SKM-1 (cell line): Measurements from ENCODE around the gene UBE2O.

Experiments
- DNase-seq: peaks from one replicate; lab custom pipeline; 2025; ENCODE audit not compliant: unreplicated experiment; lab: John Stamatoyannopoulos, UW

The UBE2O gene

GRCh38 chr17:76485569-76485968 is 32.6 kb upstream of the UBE2O start:
- no peak for DNase-seq

- no peak for DNase-seq
These were observed 31.3 kb upstream of the UBE2O start for GRCh38 chr17:76484228-76484725.

GRCh38 chr17:76481071-76481655 is 28.2 kb upstream of the UBE2O start:
- DNase-seq = no peak

- DNase-seq = no peak
These were observed 27.7 kb upstream of the UBE2O start for GRCh38 chr17:76480632-76481031.

GRCh38 chr17:76479515-76480060 is 26.6 kb upstream of the UBE2O start:
- DNase-seq = no peak

- DNase-seq = no peak
These were observed 26.0 kb upstream of the UBE2O start for GRCh38 chr17:76478730-76479514.

GRCh38 chr17:76478097-76478496 is 25.1 kb upstream of the UBE2O start:
- DNase-seq = no peak

- no peak for DNase-seq
These were observed 24.6 kb upstream of the UBE2O start for GRCh38 chr17:76477576-76477975.

- no peak for DNase-seq
These were observed 23.8 kb upstream of the UBE2O start for GRCh38 chr17:76476736-76477135.

- DNase-seq = no peak
These were observed 22.4 kb upstream of the UBE2O start for GRCh38 chr17:76475302-76475701.

GRCh38 chr17:76474894-76475293 is 21.9 kb upstream of the UBE2O start:
- DNase-seq = no peak

- no peak for DNase-seq
These were observed 21.3 kb upstream of the UBE2O start for GRCh38 chr17:76474238-76474637.

GRCh38 chr17:76473541-76473985 is 20.6 kb upstream of the UBE2O start:
- DNase-seq = no peak

GRCh38 chr17:76472726-76473125 is 19.8 kb upstream of the UBE2O start:
- DNase-seq = no peak

- DNase-seq = no peak
These were observed 19.3 kb upstream of the UBE2O start for GRCh38 chr17:76472258-76472645.

- DNase-seq = no peak
These were observed 18.7 kb upstream of the UBE2O start for GRCh38 chr17:76471498-76472257.

GRCh38 chr17:76469991-76470739 is 17.2 kb upstream of the UBE2O start:
- no peak for DNase-seq

GRCh38 chr17:76469076-76469990 is 16.4 kb upstream of the UBE2O start:
- no peak for DNase-seq

- no peak for DNase-seq
These were observed 15.7 kb upstream of the UBE2O start for GRCh38 chr17:76468634-76469010.
